GM19043 (cell line): ENCODE results near the gene CLHC1.

Source experiments
- ATAC-seq: cut with Tn5 transposase; IDR thresholded peaks from one replicate; pipeline ENCODE4 v1.9.1; 2021; ENCODE audit warnings: low read depth; ENCODE audit not compliant: unreplicated experiment

The CLHC1 gene

DNA sequence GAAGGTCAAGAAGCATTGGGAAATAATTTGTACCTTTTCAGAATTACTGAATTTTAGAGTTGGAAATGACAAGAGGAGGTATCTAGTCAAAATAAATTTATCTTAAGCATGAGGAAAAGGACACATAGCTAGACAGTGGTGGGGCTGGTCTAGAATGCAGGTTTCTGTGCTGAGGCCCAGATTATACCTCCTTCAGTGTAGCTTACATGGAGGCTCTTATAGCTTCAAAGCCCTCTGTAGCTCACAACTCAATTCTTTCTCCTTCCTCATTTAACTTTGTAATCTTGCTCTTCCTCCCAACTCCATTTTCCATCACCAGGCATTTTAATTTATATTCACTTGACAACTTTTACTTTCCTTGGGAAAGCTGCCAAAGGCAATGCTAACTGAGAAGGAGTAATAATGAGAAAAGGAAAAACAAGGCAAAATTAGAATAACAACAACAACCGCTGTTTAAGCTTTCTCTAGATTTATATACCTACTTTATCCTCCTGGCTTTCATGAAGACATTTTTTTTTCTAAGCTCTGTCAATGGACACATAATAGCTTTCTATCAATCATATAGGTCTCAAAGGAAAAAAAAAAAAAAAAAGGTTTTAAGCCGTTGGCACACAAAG lies 58.5 kb downstream of the CLHC1 start:
- no peak for ATAC-seq

DNA sequence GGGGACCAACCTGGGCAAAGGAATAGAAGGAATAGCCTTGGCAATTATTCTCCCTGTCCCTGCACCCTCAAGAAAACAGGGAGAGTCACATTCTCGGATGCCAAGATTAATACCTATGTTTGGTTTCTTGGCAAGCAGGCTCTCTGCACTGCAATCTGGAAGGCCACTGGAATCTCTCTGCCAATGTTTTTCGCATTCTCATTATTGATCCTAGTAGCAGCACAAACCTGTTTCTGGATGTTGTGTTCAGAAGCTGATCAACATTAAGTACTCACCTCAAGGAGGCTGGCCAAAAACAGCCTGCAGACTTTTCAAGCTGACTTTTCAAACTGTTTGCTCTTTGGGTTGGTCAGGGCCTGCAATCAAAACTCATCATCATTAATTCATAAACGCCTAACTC lies 62.2 kb downstream of the CLHC1 start:
- no peak for ATAC-seq

DNA sequence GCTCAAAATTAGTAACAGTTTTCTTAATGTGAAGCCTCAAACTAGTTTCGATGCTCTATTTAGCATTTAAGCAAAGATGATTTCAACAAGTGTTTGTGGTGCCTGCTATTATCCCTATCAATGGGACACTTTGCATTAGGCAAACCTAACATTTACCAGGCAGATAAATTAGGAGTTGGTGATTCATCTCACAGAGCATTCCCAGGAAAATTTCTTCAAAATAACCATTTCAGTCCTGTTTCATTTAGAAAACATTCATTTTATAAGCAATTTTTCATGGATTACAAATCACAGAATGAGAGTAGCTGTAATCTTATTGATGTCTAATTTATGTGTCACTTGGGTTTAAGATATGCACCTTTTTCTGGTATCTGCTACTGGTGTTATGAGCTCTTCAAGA lies 62.7 kb downstream of the CLHC1 start:
- ATAC-seq, result no peak

DNA sequence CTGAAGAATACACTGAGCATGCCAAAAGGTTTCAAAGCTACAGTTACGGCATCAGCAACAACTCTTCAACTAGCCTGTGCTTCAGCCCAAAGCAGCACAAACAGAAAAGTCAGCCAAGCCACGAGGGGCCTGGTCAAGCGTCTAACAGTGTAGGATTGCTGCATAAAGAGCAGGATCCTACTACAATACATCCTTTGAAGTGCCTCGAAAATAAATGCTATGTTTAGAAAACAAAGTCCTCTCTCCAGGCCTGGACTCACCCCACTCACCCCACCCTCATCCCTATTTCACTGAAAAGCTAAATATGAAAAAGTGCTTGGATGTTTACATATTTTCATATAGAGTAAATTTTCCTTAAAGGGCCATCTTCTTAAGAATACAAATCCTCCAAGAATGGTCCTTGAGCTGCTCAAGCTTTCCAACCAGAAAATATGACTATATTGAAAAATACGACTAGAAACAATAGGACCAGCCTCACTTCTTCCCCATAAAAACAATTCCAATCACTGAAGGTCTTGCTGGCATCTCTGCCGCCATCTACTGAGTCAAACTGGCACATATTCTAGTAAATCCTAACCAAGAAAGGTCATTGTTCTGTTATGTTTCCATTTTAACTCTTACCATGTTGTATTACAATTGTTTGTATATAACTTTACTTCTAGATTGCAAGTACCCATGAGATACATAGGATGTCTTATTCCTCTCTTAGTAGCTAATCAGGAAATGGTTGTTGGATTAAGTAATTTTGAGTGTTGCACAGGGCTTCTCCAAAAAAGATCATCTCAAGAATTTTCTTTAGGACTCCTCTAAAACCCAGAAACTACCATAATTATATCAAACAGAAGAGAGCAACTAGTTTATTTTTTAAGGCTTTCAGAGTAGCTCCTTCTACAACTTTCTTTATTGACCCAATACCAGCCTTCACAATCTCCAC lies 63.6 kb downstream of the CLHC1 start:
- no peak for ATAC-seq

DNA sequence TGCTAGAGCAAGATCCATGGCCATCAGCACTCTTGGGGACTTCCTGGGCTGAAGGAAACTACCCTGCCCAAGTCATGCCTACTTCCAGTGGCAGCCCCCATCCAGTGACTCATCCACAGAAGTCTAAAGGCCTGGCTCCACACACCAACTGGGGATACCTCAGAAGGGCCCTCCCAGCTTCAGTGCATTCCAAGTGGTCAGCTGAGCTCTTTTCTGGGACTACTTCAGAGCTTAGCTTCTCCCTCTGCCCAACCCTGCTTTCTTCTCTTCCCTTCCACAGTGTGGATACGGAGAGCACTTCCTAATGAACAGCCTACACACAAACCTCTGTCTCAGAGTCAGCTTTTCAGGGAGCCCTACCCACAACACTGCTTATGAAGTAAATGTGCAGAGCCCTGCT lies 66.5 kb downstream of the CLHC1 start:
- ATAC-seq, result no peak

DNA sequence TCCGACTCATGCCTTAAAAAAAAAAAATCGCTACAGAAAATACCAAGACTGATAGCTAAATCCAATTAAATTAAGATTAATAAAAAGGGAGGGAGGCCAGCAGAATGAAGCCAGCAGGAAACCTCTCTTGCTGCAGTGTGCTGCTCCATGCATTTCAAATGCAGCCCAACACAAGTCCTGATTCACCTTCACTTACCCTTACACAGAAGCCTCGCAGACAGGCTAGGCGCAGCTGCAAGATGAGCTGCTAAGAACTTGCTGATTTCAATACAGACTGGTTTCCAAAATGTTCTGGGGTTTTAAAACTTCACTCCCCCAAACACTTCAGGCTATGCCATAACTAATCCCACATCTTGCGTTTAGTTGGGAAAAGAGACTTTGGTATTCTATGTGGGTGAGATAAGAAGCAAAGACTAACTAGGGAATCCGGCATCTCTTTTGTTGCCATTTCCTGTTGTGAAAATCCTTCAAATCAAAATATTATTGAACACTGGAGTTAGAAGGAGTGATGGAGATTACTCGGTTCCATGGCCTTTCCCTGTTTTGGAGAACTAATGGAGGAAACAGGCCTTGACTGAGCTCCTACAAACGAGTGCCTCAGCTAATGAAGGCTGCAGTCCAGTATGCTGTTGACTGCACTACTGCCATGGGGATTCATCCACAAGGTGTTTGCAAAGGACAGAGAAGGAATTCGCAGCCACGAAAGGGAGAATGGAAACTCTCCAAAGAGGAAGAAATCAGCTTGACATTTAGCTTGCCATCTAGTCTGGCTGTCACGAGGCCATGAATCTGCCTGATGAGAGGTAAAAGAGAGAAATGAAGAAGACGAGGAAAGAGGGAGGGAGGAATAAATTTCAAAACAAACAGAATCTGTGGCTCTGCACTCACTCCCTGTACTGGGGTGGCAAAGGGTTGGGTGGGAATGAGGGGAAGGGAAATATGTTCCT lies 67.3 kb downstream of the CLHC1 start:
- no peak for ATAC-seq

DNA sequence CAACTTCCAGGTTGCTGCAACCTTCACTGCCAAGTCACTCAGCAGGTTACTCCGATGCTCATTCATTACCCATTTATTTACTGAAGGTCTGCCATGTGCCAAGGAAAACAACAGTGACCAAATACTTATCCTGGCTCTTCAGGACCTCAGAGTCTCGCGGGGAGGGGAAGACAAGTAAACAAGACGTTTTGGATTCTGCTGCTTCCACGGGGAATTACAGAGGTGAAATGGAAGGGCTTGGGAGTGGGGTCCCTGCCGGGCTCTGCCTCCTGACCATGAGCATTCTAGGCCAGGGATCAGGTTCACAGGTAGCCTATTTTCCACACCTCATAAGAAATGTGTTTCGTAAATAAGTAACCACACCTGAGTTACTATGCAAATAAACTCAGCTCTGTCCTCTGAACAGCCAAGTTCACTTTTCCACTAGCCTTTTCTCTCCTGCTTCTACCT lies 68.1 kb downstream of the CLHC1 start:
- ATAC-seq, result no peak

DNA sequence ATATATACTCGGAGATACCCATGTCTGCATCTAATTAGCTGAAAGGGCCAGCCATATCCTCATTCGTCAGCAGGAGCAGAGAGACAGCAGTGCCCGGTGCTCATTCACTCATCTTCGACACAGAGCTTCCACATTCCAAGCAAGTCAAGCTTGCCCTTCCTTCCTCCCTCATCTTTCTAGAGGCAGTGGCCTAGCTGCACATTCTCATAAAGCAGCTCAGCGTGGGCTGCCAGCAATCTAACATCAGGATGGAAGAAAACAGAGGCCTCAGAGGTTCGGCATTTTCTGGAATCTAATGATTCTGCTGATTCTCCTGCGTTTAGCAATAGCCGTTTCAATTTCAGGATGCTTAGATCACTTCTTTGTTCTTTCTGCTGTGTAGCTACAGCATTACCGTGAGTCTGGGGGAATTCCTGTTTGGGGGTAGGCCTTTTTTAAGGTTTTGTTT lies 68.8 kb downstream of the CLHC1 start:
- ATAC-seq, result no peak

DNA sequence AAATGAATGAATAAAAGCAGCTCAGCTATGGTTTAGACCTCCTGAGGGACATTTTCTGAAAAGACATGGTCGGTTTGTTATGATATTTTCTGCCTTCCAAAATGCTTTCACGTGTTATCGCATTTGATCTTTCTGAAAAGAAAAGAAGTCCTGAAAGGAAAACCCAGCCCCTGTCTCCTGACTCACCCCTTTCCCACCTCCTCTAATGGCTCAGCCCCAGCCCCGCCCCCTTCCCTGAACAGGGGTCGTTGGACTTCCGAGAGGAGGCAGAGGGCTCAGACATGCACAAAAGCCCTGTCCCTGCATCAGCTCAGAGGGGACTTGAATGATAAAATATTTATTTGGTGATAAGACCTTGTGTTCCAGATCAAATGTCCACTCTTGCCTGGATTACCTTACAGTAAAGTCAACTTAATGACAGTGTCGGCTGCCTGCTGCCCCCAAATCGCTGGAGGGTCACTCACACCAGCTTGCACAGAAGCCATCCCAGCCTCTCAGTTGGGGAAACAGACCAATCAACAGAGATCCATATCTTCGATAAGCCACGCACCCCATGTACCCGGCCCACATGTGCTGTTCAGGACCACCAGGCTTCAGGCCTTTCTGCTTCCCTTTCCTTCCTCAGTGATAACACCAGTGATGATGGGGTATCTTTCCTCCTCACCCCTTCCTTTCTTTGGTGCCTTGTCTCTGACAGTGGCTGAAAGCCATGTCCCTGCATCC lies 69.6 kb downstream of the CLHC1 start:
- ATAC-seq, result no peak

DNA sequence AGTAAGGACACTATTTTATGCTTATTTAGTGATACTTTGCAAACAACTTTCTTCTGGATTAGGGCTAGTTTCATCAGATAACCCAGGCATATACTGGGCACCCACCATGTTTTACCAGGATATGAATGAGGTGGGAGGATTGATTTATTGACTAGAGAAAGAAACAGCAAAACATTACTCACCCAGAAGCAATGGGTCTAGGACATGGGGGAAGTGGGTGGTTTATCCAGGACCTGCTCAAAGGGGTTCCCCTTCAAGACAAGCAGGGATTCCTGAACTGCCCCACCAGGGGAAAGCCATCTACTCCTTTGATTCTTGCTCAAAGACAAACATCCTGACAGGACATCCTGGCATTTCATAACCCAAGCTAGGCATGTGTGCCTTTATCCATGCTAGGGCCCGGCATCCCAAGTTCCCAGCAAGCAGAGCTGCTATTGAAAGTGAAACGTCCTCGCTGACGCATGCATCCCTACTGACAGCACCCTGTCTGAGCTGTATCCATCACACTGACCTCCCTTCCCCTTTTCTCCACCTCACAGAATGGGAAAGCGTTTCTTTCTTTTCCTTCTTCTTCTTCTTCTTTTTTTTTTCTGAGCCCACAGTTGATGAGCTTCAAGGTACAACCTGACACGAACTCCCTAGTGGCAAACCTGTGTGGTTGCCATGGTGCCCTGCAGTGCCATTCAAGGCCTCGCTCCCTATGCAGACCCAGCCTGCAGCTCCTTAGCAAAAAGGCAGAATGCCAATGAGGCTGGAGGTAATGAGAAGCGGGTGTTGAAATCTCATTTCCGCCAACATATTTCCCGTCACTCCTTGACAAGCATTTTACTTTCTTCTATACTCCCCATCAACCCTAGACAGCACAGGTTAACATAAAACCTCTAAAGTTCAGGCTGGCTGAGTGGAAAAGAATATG lies 70.5 kb downstream of the CLHC1 start:
- ATAC-seq, result no peak

DNA sequence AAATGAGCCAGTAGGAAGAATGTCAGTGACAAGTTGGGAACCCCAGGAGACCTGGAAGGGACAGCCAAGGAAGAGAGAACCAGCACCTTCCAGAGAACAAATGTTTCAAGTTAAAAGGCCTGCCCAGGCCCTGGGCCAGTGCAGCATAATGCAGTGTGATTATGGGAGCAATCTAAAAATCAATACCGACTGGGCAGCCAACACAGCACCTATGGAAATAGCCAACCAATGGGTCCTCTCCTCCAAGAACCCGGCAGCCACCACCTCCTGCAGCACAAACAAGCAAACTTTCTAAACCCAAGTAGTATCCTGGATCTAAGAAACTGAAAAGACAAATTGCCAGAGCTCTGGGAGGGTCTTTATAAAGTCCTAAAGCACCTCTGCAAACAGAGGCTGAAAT lies 71.7 kb downstream of the CLHC1 start:
- no peak for ATAC-seq

DNA sequence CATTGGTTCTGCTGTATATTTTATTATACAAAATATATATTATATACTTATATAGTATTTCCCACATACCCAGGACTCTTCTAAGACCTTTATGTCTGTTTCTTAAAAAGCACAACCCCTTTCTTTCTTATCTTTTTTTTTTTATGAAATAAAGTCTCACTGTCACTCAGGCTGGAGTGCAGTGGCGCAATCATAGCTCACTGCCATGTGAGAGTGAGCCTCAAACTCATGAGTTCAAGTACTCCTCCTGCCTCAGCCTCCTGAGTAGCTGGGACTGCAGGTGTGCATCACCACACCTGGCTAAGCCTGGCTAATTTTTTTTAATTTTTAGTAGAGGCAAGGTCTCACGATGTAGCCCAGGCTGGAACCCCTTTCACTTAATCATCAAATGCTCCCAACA lies 72.3 kb downstream of the CLHC1 start:
- no peak for ATAC-seq

DNA sequence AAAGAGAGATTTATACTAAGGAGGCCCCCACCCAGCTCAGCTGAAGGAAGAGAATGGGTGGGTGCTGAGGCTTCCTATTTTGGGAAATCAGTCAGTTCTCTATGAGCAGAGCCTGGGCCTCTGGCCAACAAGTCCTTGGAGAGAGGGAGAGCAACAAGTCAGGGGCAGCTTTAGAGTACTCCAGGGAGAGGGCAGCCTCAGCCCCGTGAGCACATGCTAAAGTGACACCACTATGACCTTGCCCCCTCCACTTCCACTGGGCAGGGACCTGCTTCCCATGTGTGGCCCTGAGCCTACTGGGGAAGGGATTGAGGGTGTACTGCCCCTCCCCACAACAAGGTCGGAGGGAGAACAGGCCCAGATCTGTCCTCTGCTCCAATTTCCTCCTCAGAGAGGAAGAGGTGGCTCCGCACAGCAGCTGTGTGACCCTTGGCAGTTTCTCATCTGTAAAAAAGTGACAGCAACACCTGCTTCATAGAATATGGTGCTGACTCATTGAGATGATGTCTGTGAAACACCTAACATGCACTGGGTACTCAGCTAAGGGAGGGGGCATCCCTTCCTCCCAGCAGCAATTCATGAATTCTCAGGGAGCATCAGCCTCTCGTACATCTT lies 72.9 kb downstream of the CLHC1 start:
- ATAC-seq, result peak; percentile 90

DNA sequence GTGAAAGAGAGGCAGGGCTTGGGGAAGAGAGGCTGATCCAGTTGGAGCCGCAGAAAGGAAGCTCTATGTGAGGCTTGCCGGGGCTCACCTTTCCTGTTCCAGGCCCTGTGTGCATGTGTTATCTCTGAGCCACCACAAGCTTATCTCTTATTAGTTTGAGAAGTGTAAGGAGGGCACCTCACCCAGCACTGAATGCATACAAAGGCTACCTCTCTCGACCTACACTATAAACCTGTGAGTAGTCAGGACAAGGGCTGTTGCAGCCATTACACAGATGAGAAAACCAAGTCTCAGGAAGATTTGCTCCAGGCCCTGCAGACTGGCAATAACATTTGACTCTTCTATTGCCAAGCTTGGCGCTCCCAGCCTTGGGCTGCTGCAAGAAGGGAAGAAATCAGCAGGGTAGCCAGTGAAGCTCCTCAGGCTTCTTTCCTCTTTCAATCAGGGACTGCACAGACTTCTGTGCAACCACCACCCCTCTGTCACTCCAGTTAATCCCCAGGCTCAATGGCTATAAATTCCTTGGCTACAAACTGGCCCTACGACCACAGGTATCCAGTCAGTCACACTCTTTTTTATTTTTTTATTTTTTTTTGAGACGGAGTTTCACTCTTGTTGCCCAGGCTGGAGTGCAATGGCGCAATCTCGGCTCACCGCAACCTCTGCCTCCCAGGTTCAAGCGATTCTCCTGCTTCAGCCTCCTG lies 73.8 kb downstream of the CLHC1 start:
- no peak for ATAC-seq

DNA sequence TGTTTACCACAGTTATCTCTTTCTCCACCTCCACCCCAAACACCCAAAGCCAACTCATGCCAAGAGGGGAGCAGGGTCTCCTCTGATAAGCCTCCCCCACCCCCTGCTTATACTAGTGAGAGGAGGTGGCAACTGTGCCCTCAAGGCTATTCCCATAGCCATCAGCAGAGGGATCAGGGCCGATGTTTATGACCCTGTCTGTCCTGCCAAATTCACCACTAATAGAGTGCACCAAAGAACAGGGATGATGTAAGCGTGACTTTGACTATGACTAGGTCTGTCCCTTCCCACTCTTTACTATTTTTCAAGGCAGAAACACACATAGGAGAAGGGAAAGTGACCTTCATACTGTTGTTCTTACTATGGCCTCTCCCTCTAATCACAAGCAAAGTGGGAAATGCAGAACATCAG lies 74.6 kb downstream of the CLHC1 start:
- no peak for ATAC-seq

DNA sequence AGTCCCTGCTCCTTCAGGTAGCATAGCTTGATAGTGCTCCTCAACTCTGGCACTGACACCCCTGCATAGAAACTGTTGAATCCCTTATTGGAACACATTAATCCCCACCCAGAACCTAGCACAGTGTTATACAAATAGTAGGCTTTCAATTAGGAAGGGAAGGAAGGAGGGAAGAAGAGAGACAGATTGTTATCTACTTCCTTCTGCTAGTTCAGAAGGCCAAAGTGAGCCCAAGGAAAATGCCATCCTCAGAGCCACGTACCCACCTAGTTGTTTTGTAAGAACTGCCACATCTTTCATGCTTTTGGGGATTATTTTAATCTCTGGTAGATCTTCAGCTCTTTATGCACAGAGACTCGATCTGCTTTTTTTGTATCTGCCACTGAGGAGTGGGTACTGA lies 75.1 kb downstream of the CLHC1 start:
- no peak for ATAC-seq

DNA sequence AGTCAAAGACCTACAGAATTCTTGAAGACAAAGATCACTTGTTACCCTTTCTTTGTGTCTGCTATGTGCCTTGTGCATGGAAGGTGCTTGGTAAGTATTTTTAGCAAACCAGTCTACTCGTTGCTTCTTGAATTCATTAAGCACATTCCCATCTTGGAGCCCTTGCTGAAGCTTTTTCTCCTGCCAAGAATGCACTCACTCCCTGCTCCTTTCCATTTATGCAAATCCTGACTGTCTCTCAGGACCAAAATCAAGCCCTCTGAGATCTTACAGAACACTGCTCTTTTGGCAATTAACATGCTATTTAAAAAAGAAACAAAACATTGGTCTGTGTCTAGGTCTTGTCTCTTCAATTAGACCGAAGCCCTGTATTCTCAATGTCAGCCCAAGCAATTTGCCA lies 75.8 kb downstream of the CLHC1 start:
- ATAC-seq, result no peak

DNA sequence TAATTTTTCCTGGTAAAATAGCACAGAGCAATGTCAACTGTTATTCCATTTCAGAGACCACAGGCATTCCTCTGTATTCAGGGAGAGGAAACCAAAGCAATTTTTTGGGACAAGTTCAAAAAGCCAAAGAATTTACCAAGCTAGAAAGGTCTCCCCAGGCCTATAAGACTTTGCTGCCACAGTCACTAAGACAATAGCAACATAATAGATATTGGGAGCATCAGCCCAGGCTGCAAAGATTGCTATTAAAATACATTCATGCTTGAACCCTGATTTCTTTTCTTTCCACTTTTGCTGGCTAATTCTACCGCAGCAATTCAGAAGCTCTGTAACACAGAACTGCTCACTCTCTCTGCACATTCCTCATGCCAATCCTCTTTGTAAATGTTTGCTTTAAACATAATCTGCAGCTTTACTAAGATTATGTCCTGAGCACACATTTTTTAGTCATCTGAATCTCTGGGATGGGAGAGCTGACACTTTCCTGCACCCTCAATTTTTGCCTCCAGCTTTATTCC lies 76.3 kb downstream of the CLHC1 start:
- no peak for ATAC-seq
